ENCODE data around the gene KLK15. TPM values are rescaled to one million over a fixed set of nuclear protein-coding genes. Genes with fewer than 3 reads are reported as not detected.

The KLK15 gene
- total and polyA plus RNA-seq, 2 donors (not counting 3 experiments of a cell fraction or from before 2014, with no cell fraction given): not detected

- dilution Hi-C loops (cut with MboI; ENCODE audit: extremely low pct_ligation_motif_present, low sequenced_read_pairs): no loop called here
- Histone ChIP-seq H3K27me3 (ENCODE audit: control insufficient read depth in 2 of 2, insufficient read depth in 2 of 2, low read length in 2 of 2) (peaks cover 21 to 23% of the 10 kb centered on the region in 2 experiments), H3K79me2 (ENCODE audit: control insufficient read depth, insufficient read depth, low read length) (no peaks in the 10 kb centered on the region), H3K4me3 (replicated peaks in 1 of 3; ENCODE audit: insufficient read depth in 1 of 3, low read depth in 1 of 3, low read length in 3 of 3) (no peak overlapping the region), H3K4me2 (ENCODE audit: insufficient read depth, low read length) (no peak overlapping the region), H2AFZ (ENCODE audit: low read depth, low read length) (no peak overlapping the region), H3K9me3 (replicated peaks; ENCODE audit: control insufficient read depth, insufficient read depth, low read length) (no peaks in the 10 kb centered on the region), H3K9me1 (replicated peaks; ENCODE audit: control insufficient read depth, extremely low read depth, insufficient read depth, low read length) (no peaks in the 10 kb centered on the region), H3K4me1 (ENCODE audit: control insufficient read depth, extremely low read depth, insufficient read depth, low read length) (no peaks in the 10 kb centered on the region), H3K9ac (replicated peaks; ENCODE audit: extremely low read depth, insufficient read depth, low read length) (no peak overlapping the region), H3K36me3 (ENCODE audit: control insufficient read depth in 2 of 2, extremely low read depth in 1 of 2, insufficient read depth in 2 of 2, low read length in 2 of 2) (no peaks in the 10 kb centered on the region), H4K20me1 (replicated peaks; ENCODE audit: control insufficient read depth, extremely low read depth, insufficient read depth, low read length) (no peaks in the 10 kb centered on the region), H3K27ac (ENCODE audit: insufficient read depth, low read depth, low read length) (no peak overlapping the region)
- POLR2A ChIA-PET: no interaction called here
- BruUV-seq (replicated peaks): no TSS peak
- intact Hi-C loops (cut with micrococcal nuclease): no loop called here
- CTCF ChIA-PET: no interaction called here
- no peak for DNase-seq (ENCODE audit: low read depth, low spot score)
- no peak for FAIRE-seq
- TF ChIP-seq FOS (IDR thresholded peaks at IDR 0.05; ENCODE audit: borderline replicate concordance, insufficient read depth, low read length) (no peak), MYC (IDR thresholded peaks at IDR 0.05; ENCODE audit: low read depth, low read length) (no peak), MAX (IDR thresholded peaks at IDR 0.05; ENCODE audit: insufficient read depth, insufficient read length) (no peak), JUN (IDR thresholded peaks at IDR 0.05; ENCODE audit: borderline replicate concordance, insufficient read depth, insufficient read length, low read depth) (no peak), POLR2A (IDR thresholded peaks at IDR 0.05; ENCODE audit: low read depth, low read length) (no peak), CTCF (IDR thresholded peaks at IDR 0.05; ENCODE audit: extremely low read depth in 1 of 2, insufficient read depth in 1 of 2, low read depth in 1 of 2, low read length in 2 of 2) (no peak), GATA2 (IDR thresholded peaks at IDR 0.05; ENCODE audit: insufficient read depth, insufficient read length, low read depth, low read length) (no peak), EZH2 (IDR thresholded peaks at IDR 0.05; ENCODE audit: borderline replicate concordance, low read depth, low read length, severe bottlenecking) (no peak), POLR2AphosphoS5 (IDR thresholded peaks at IDR 0.05; ENCODE audit: insufficient read depth, low read depth, low read length) (no peak)
Observed at GRCh38 chr19:50822661-50823208, 10.6 kb downstream of the KLK15 start.

Measured in endothelial cell of umbilical vein (primary cell).